Measurements from ENCODE around the gene KCNMA1. TPM values are rescaled to one million over a fixed set of nuclear protein-coding genes. Genes with fewer than 3 reads are reported as not detected.

KCNMA1 gene
- total RNA-seq, 1 experiment from 2014 or later: 0.49 TPM

- POLR2A ChIA-PET: no interaction called here
- Histone ChIP-seq H3K4me2 (ENCODE audit: low read length) (peak overlapping the region; percentile 2; the same call in 1 of the 2 replicates), H3K9me2 (ENCODE audit: insufficient read depth) (no peaks in the 10 kb centered on the region), H3K79me2 (ENCODE audit: insufficient read depth, low read length) (no peaks in the 10 kb centered on the region), H4K20me1 (ENCODE audit: insufficient read depth) (no peaks in the 10 kb centered on the region), H3K9ac (ENCODE audit: low read length) (no peak overlapping the region), H3K27ac (ENCODE audit: low read depth, low read length) (no peak overlapping the region), H3K4me1 (ENCODE audit: control insufficient read depth in 1 of 2, insufficient read depth in 2 of 2, low read length in 2 of 2) (peaks cover 0 to 29% of the 10 kb centered on the region in 2 experiments; a peak in 2 of 4 replicates), H3K36me3 (ENCODE audit: control insufficient read depth in 1 of 2, insufficient read depth in 2 of 2, low read length in 2 of 2) (no peaks in the 10 kb centered on the region), H3K9me3 (ENCODE audit: control insufficient read depth in 1 of 2, insufficient read depth in 1 of 2, low read depth in 1 of 2, low read length in 2 of 2) (no peaks in the 10 kb centered on the region), H3K4me3 (replicated peaks in 1 of 2; ENCODE audit: low read depth in 1 of 2, low read length in 2 of 2) (no peak overlapping the region), H2AFZ (ENCODE audit: low read depth, low read length, poor library complexity, severe bottlenecking) (no peak overlapping the region), H3K27me3 (ENCODE audit: insufficient read depth, low read length) (no peaks in the 10 kb centered on the region)
- no TSS peak for BruUV-seq (replicated peaks)
- no peak for TF ChIP-seq EZH2 (IDR thresholded peaks at IDR 0.05)
- no peak for TF ChIP-seq FOSL1 (IDR thresholded peaks at IDR 0.05; ENCODE audit: low read depth)
- no peak for TF ChIP-seq SRF (IDR thresholded peaks at IDR 0.05; ENCODE audit: low read depth)
- no peak for TF ChIP-seq JUND (IDR thresholded peaks at IDR 0.05)
- TF ChIP-seq, protein P1, sequence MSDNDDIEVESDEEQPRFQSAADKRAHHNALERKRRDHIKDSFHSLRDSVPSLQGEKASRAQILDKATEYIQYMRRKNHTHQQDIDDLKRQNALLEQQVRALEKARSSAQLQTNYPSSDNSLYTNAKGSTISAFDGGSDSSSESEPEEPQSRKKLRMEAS (IDR thresholded peaks at IDR 0.05): 0 out of 2 replicates have a peak, but pooled peaks have one; percentile 17
- no peak for TF ChIP-seq ATF3 (IDR thresholded peaks at IDR 0.05)
- intact Hi-C loops (cut with micrococcal nuclease): no loop called here
- no peak for DNase-seq (ENCODE audit: low read depth, low spot score)
- RAD21 ChIA-PET (ENCODE audit: low non-redundant PET in 1 of 2, low total read pairs in 2 of 2, uncharacterized antibody in 2 of 2, unreplicated experiment in 2 of 2): no interaction called here
- CTCF ChIA-PET: no interaction called here
- ATAC-seq: no peak
These were observed 34.6 kb downstream of the KCNMA1 start for GRCh38 chr10:77602913-77603533.

DNA sequence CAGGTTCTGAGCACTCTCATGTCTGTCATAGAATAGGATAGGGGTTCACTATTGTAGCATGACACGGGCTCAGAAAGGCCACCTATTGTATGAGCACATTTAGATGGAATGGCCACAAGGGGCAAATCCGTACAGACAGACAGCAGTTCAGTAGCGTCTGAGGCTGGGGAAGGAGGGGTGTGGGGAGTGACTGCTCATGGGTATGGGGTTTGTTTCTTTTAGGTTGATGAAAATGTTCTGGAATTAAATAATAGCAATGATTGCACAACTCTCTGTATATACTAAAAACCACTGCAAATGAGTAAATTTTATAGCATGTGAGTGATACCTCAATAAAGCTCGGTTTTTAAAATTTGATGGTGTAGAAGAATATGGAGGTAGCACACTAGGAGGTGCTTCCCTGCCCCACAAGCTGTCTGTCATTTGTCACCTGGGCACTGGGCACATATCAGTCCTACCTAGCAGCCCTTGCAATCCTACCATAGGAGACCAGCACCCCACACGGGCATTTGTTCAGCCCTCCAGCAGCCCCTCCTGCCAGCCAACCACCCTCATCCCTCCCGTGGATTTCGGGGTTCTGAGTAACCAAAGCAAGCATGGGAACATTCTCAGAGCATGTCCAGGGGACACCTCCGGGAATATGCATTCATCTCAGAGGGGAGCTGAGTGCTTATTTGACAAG, 35.2 kb downstream of the KCNMA1 start:
- no TSS peak for BruUV-seq (replicated peaks)
- TF ChIP-seq, protein P2, sequence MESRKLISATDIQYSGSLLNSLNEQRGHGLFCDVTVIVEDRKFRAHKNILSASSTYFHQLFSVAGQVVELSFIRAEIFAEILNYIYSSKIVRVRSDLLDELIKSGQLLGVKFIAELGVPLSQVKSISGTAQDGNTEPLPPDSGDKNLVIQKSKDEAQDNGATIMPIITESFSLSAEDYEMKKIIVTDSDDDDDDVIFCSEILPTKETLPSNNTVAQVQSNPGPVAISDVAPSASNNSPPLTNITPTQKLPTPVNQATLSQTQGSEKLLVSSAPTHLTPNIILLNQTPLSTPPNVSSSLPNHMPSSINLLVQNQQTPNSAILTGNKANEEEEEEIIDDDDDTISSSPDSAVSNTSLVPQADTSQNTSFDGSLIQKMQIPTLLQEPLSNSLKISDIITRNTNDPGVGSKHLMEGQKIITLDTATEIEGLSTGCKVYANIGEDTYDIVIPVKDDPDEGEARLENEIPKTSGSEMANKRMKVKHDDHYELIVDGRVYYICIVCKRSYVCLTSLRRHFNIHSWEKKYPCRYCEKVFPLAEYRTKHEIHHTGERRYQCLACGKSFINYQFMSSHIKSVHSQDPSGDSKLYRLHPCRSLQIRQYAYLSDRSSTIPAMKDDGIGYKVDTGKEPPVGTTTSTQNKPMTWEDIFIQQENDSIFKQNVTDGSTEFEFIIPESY (IDR thresholded peaks at IDR 0.05; ENCODE audit: extremely low read depth, insufficient replicate concordance, low read length): no peak
- TF ChIP-seq SIN3A (IDR thresholded peaks at IDR 0.05; ENCODE audit: low read depth) (no peak), SRF (IDR thresholded peaks at IDR 0.05; ENCODE audit: low read depth) (no peak), POLR2A (IDR thresholded peaks at IDR 0.05; ENCODE audit: borderline replicate concordance, extremely low read depth, insufficient read depth, insufficient read length) (no peak)
- TF ChIP-seq, protein P3, sequence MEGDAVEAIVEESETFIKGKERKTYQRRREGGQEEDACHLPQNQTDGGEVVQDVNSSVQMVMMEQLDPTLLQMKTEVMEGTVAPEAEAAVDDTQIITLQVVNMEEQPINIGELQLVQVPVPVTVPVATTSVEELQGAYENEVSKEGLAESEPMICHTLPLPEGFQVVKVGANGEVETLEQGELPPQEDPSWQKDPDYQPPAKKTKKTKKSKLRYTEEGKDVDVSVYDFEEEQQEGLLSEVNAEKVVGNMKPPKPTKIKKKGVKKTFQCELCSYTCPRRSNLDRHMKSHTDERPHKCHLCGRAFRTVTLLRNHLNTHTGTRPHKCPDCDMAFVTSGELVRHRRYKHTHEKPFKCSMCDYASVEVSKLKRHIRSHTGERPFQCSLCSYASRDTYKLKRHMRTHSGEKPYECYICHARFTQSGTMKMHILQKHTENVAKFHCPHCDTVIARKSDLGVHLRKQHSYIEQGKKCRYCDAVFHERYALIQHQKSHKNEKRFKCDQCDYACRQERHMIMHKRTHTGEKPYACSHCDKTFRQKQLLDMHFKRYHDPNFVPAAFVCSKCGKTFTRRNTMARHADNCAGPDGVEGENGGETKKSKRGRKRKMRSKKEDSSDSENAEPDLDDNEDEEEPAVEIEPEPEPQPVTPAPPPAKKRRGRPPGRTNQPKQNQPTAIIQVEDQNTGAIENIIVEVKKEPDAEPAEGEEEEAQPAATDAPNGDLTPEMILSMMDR (IDR thresholded peaks at IDR 0.05 in 2 of 3, conservative IDR thresholded peaks at IDR 0.05 in 1 of 3; ENCODE audit: borderline replicate concordance in 1 of 3, insufficient read depth in 1 of 3, low read depth in 2 of 3, low read length in 2 of 3): peak in 2 of 3 experiments; percentile 26 to 30; a peak in 3 of 6 replicates
- Histone ChIP-seq H3K4me1 (ENCODE audit: control insufficient read depth in 1 of 2, insufficient read depth in 2 of 2, low read length in 2 of 2) (peaks cover 0 to 29% of the 10 kb centered on the region in 2 experiments; a peak in 2 of 4 replicates), H3K4me3 (replicated peaks in 1 of 2; ENCODE audit: low read depth in 1 of 2, low read length in 2 of 2) (no peak overlapping the region), H3K9ac (ENCODE audit: low read length) (no peak overlapping the region), H3K27ac (ENCODE audit: low read depth, low read length) (no peak overlapping the region), H3K9me3 (ENCODE audit: control insufficient read depth in 1 of 2, insufficient read depth in 1 of 2, low read depth in 1 of 2, low read length in 2 of 2) (no peaks in the 10 kb centered on the region), H2AFZ (ENCODE audit: low read depth, low read length, poor library complexity, severe bottlenecking) (no peak overlapping the region), H3K9me2 (ENCODE audit: insufficient read depth) (no peaks in the 10 kb centered on the region), H3K4me2 (ENCODE audit: low read length) (no peak overlapping the region), H3K36me3 (ENCODE audit: control insufficient read depth in 1 of 2, insufficient read depth in 2 of 2, low read length in 2 of 2) (no peaks in the 10 kb centered on the region), H3K79me2 (ENCODE audit: insufficient read depth, low read length) (no peaks in the 10 kb centered on the region), H4K20me1 (ENCODE audit: insufficient read depth) (no peaks in the 10 kb centered on the region), H3K27me3 (ENCODE audit: insufficient read depth, low read length) (no peaks in the 10 kb centered on the region)
- ATAC-seq (peak; percentile 70), DNase-seq (ENCODE audit: low read depth, low spot score) (no peak)
- ChIA-PET CTCF (no interaction called here), POLR2A (no interaction called here), RAD21 (ENCODE audit: low non-redundant PET in 1 of 2, low total read pairs in 2 of 2, uncharacterized antibody in 2 of 2, unreplicated experiment in 2 of 2) (no interaction called here)
- intact Hi-C loops (cut with micrococcal nuclease): no loop called here

All from HCT116 (cell line).